ENCODE data around the gene MEA1. TPM values are rescaled to one million over a fixed set of nuclear protein-coding genes. Genes with fewer than 3 reads are reported as not detected.

MEA1 gene
- total and polyA plus RNA-seq, 10 of the 15 experiments (the other 5 are each of a cell fraction or from before 2014, with no cell fraction given): 59.1 to 148 (median 96.4) TPM

- TF ChIP-seq IKZF1 (conservative IDR thresholded peaks at IDR 0.05) (peak; percentile 35), NFYB (IDR thresholded peaks at IDR 0.05; ENCODE audit: insufficient read depth, low read depth, low read length) (peak; percentile 95), PML (IDR thresholded peaks at IDR 0.05; ENCODE audit: low read length) (peak; percentile 83), CREM (IDR thresholded peaks at IDR 0.05; ENCODE audit: low read depth) (peak; percentile 36), CREB1 (IDR thresholded peaks at IDR 0.05; ENCODE audit: low read depth) (peak; percentile 72), BMI1 (IDR thresholded peaks at IDR 0.05; ENCODE audit: borderline replicate concordance) (no peak), SPI1 (IDR thresholded peaks at IDR 0.05; ENCODE audit: borderline replicate concordance, insufficient read depth, low read depth, low read length) (0 out of 2 replicates have a peak, but pooled peaks have one; percentile 26), NRF1 (conservative IDR thresholded peaks at IDR 0.05; ENCODE audit: low read depth, low read length) (peak; percentile 51), HDGF (IDR thresholded peaks at IDR 0.05) (0 out of 2 replicates have a peak, but pooled peaks have one; percentile 37), SKIL (IDR thresholded peaks at IDR 0.05; ENCODE audit: low read depth, poor library complexity, severe bottlenecking) (no peak), SREBF1 (IDR thresholded peaks at IDR 0.05; ENCODE audit: low read length) (no peak), ZBTB4 (CRISPR knock-in tag; IDR thresholded peaks at IDR 0.05) (no peak), SP1 (IDR thresholded peaks at IDR 0.05; ENCODE audit: low read depth, low read length) (peak; percentile 72), SMAD1 (IDR thresholded peaks at IDR 0.05; ENCODE audit: low read depth, partially characterized antibody) (peak; percentile 65), RELB (IDR thresholded peaks at IDR 0.05; ENCODE audit: low read depth) (0 out of 2 replicates have a peak, but pooled peaks have one; percentile 41), POU2F2 (IDR thresholded peaks at IDR 0.05; ENCODE audit: borderline replicate concordance, low read depth, low read length) (peak; percentile 77; the same call in 2 of the 3 replicates), LARP7 (IDR thresholded peaks at IDR 0.05) (peak; percentile 12; the same call in 1 of the 2 replicates), DPF2 (IDR thresholded peaks at IDR 0.05) (peak; percentile 30; the same call in 1 of the 2 replicates)
- TF ChIP-seq, protein P1, sequence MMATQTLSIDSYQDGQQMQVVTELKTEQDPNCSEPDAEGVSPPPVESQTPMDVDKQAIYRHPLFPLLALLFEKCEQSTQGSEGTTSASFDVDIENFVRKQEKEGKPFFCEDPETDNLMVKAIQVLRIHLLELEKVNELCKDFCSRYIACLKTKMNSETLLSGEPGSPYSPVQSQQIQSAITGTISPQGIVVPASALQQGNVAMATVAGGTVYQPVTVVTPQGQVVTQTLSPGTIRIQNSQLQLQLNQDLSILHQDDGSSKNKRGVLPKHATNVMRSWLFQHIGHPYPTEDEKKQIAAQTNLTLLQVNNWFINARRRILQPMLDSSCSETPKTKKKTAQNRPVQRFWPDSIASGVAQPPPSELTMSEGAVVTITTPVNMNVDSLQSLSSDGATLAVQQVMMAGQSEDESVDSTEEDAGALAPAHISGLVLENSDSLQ (IDR thresholded peaks at IDR 0.05): no peak
- TF ChIP-seq, protein P2, sequence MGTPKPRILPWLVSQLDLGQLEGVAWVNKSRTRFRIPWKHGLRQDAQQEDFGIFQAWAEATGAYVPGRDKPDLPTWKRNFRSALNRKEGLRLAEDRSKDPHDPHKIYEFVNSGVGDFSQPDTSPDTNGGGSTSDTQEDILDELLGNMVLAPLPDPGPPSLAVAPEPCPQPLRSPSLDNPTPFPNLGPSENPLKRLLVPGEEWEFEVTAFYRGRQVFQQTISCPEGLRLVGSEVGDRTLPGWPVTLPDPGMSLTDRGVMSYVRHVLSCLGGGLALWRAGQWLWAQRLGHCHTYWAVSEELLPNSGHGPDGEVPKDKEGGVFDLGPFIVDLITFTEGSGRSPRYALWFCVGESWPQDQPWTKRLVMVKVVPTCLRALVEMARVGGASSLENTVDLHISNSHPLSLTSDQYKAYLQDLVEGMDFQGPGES (IDR thresholded peaks at IDR 0.05): peak; percentile 75; the same call in 1 of the 2 replicates
Observed at GRCh38 chr6:42984001-42984923, 29.5 kb downstream of the MEA1 start, which contains the start of gene PPP2R5D (continued).
